Sigmoid colon (tissue), 7 donors: ENCODE measurements around the gene ADAM33. TPM values are rescaled to one million over a fixed set of nuclear protein-coding genes. Genes with fewer than 3 reads are reported as not detected.

Experiments used
- DNase-seq: peaks from one replicate; pipeline ENCODE4 v3.0.0-alpha.2; 2019
- H3K27ac ChIP-seq, 4 donors: fragments of 200-600 bp; sonication (generic); one replicate each; pipeline ENCODE4 v1.5.1; 2016 to 2019; ENCODE audit warnings: mild to moderate bottlenecking in 1 of 4
- H3K27me3 ChIP-seq, 3 donors: fragments of 200-600 bp; sonication (generic); one replicate each; pipeline ENCODE4 v1.5.1; 2019; ENCODE audit warnings: mild to moderate bottlenecking in 1 of 3
- H3K36me3 ChIP-seq, 4 donors: fragments of 200-600 bp; sonication (generic); one replicate each; pipeline ENCODE4 v1.5.1; 2016 to 2019
- H3K4me1 ChIP-seq, 4 donors: fragments of 200-600 bp; sonication (generic); one replicate each; pipeline ENCODE4 v1.5.1; 2017 to 2019
- H3K4me3 ChIP-seq, 4 donors: fragments of 200-600 bp; sonication (generic); one replicate each; pipeline ENCODE4 v1.5.1; 2017 to 2019; ENCODE audit warnings: mild to moderate bottlenecking in 2 of 4, moderate library complexity in 1 of 4
- H3K9me3 ChIP-seq, 4 donors: fragments of 200-600 bp in 3 of 4; sonication (generic) in 3 of 4; one replicate each; pipeline versions ENCODE4 v1.5.1 to v1.6.1; 2013 to 2019
- EP300 ChIP-seq, 4 donors: sonication (generic); formaldehyde crosslinking; IDR thresholded peaks; one replicate each; pipeline ENCODE4 v1.6.1; 2017; ENCODE audit warnings: antibody characterized with exemption in 4 of 4
- POLR2A ChIP-seq, 2 donors: fragments of 450-650 bp; IDR thresholded peaks; one replicate each; pipeline ENCODE4 v1.6.1; 2016; ENCODE audit warnings: antibody characterized with exemption in 2 of 2, mild to moderate bottlenecking in 2 of 2, moderate library complexity in 2 of 2
- POLR2AphosphoS5 ChIP-seq, 4 donors: sonication (generic); formaldehyde crosslinking; IDR thresholded peaks; one replicate each; pipeline ENCODE4 v1.6.1; 2017; ENCODE audit warnings: antibody characterized with exemption in 4 of 4
- WGBS, 2 donors: extraction: QIAGEN DNeasy Blood & Tissue Kit; methylation state at CpG; one replicate each; pipeline ENCODE4 v1.1.7; 2013; 5-methylcytosine and 5-hydroxymethylcytosine counted together
- intact Hi-C: fragments of 100-400 bp; cut with DNase I; formaldehyde crosslinking; loops from one replicate; pipeline ENCODE4 v1.15.1; 2023
- polyA plus RNA-seq, 3 donors: library from polyadenylated mRNA; stranded (reverse); fragments of 200-250 nt; gene quantifications; one replicate each; pipeline ENCODE4 v1.2.3, GENCODE V29; 2013
- total RNA-seq, 4 donors: library from RNA; depleted of rRNA; stranded (reverse); fragments of >200 nt; gene quantifications; one replicate each; pipeline ENCODE4 v1.1.0, GENCODE V29; 2016
- TF ChIP-seq, protein P1 (sequence below), 4 experiments: fragments of 450-650 bp in 3 of 4; fragments of 200-600 bp in 1 of 4; IDR thresholded peaks; one replicate each; pipeline ENCODE4 v1.5.1; 2016 to 2019; ENCODE audit warnings: antibody characterized with exemption in 4 of 4, mild to moderate bottlenecking in 3 of 4, moderate library complexity in 2 of 4
- donor health status: healthy with polysubstance abuse.
- donor health status: Bipolar disorder and iron deficiency.
- donor health status: healthy.

Gene ADAM33
- total and polyA plus RNA-seq, 7 donors = 0.69 to 484 (median 49.9) TPM

DNA sequence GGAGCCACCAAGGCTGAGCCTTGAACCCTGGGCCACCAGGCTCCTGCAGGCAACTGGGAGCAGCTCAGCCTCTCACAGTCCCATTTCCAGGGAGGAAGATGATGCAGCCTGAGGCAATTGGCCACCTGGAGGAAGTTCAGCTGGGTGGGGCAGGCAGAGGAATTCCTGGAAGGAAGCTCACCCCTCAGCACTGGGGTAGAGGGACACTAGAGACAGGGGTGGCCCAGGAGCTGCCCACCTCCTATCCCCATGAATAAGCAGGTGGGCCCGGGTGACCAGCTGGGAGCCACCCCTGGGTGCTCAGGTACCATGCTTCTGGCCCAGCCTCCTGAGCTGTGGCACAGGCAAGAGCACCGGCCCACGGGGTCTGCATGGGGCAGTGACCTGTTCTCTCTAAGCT lies 47.1 kb upstream of the ADAM33 start:
- 77 to 85% methylated on average over 3 of the region's 3 CpGs for WGBS, 2 donors
- Histone ChIP-seq H3K4me3 (no peak overlapping the region), H3K4me1 (peaks cover 0 to 11% (median 9%) of the 10 kb centered on the region in 4 donors), H3K27me3 (peaks cover 14 to 35% (median 16%) of the 10 kb centered on the region in 3 donors), H3K36me3 (no peaks in the 10 kb centered on the region), H3K27ac (peak overlapping the region in 1 of 4 donors; percentile 41), H3K9me3 (no peaks in the 10 kb centered on the region)
- intact Hi-C loops = no loop called here
- no peak for TF ChIP-seq POLR2AphosphoS5 (IDR thresholded peaks at IDR 0.05)
- TF ChIP-seq POLR2A (IDR thresholded peaks at IDR 0.05) = no peak
- TF ChIP-seq EP300 (IDR thresholded peaks at IDR 0.05) = no peak
- TF ChIP-seq, protein P1, sequence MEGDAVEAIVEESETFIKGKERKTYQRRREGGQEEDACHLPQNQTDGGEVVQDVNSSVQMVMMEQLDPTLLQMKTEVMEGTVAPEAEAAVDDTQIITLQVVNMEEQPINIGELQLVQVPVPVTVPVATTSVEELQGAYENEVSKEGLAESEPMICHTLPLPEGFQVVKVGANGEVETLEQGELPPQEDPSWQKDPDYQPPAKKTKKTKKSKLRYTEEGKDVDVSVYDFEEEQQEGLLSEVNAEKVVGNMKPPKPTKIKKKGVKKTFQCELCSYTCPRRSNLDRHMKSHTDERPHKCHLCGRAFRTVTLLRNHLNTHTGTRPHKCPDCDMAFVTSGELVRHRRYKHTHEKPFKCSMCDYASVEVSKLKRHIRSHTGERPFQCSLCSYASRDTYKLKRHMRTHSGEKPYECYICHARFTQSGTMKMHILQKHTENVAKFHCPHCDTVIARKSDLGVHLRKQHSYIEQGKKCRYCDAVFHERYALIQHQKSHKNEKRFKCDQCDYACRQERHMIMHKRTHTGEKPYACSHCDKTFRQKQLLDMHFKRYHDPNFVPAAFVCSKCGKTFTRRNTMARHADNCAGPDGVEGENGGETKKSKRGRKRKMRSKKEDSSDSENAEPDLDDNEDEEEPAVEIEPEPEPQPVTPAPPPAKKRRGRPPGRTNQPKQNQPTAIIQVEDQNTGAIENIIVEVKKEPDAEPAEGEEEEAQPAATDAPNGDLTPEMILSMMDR (IDR thresholded peaks at IDR 0.05) = no peak
- peak; percentile 58 for DNase-seq

GRCh38 chr20:3728354-3728753 lies 46.5 kb upstream of the ADAM33 start:
- intact Hi-C loops = no loop called here
- no peaks in the 10 kb centered on the region for H3K36me3 ChIP-seq
- H3K4me1 ChIP-seq = peaks cover 0 to 11% (median 9%) of the 10 kb centered on the region in 4 donors
- TF ChIP-seq POLR2A (IDR thresholded peaks at IDR 0.05) (no peak), POLR2AphosphoS5 (IDR thresholded peaks at IDR 0.05) (no peak), EP300 (IDR thresholded peaks at IDR 0.05) (no peak)
- TF ChIP-seq, protein P1 (IDR thresholded peaks at IDR 0.05) = no peak
- no peak overlapping the region for H3K4me3 ChIP-seq
- DNase-seq = no peak
- peaks cover 12 to 30% (median 15%) of the 10 kb centered on the region in 3 donors for H3K27me3 ChIP-seq
- WGBS, 2 donors = 71 to 90% methylated on average over 5 of the region's 5 CpGs
- peak overlapping the region in 2 of 4 donors; percentile 41 to 51 for H3K27ac ChIP-seq
- H3K9me3 ChIP-seq = no peaks in the 10 kb centered on the region

DNA sequence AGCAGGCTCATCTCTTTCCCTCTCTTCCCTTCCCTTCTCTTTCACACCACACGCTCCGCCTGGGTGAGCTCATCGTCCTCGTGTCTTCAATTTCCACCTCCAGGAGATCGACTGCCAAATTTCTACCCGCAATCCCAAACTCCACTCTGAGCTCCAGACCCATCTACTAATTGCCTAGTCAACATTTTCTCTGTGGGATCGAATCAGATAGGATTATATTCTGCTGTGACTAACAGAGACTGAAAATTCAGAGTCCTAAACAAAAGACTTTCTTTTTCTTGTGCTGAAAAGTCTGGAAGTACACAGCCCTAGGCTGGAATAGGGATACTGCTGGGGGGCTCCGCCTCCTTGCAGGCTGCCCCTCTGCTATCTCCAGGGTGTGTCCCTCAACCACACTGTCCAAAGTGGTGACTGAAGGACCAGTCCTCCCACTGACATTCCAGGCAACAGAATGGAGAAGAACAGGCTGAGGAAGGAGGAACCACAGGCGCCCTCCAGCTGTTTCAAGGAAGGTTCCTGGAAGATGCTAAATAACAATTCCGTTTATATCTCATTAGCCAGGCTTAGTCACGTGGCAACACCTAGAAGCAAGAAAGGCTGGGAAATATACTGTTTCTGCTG lies 45.7 kb upstream of the ADAM33 start:
- H3K4me3 ChIP-seq = peak overlapping the region in 1 of 4 donors; percentile 11
- intact Hi-C loops = no loop called here
- H3K4me1 ChIP-seq = peaks cover 0 to 11% (median 7%) of the 10 kb centered on the region in 4 donors
- H3K9me3 ChIP-seq = no peaks in the 10 kb centered on the region
- 29 to 52% methylated on average over 11 of the region's 11 CpGs for WGBS, 2 donors
- H3K27ac ChIP-seq = peak overlapping the region in 3 of 4 donors; percentile 25 to 51 (median 41)
- TF ChIP-seq, protein P1 (IDR thresholded peaks at IDR 0.05) = no peak
- TF ChIP-seq POLR2AphosphoS5 (IDR thresholded peaks at IDR 0.05) (no peak), POLR2A (IDR thresholded peaks at IDR 0.05) (no peak), EP300 (IDR thresholded peaks at IDR 0.05) (no peak)
- H3K36me3 ChIP-seq = no peaks in the 10 kb centered on the region
- DNase-seq = peak; percentile 84
- H3K27me3 ChIP-seq = peaks cover 4 to 21% (median 7%) of the 10 kb centered on the region in 3 donors

DNA sequence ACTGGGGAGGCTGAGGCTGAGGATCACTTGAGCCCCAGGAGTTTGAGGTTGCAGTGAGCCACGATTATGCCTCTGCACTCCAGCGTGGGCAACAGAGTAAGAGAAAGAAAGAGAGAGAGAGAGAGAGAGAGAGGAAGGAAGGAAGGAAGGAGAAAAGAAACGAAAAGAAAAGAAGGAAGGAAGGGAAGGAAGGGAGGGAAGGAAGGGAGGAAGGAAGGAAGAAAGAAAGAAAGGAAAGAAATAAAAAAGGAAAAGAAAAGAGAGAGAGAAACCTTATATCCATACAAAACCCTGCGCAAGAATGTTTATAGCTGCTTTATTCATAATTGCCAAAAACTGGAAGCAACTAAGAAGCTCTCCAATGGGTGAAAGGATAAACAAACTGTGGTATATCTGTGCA lies 42.5 kb upstream of the ADAM33 start:
- Histone ChIP-seq H3K27me3 (peaks cover 0 to 7% (median 0%) of the 10 kb centered on the region in 3 donors), H3K9me3 (no peaks in the 10 kb centered on the region), H3K27ac (no peak overlapping the region), H3K4me3 (no peak overlapping the region), H3K4me1 (peaks cover 0 to 7% (median 3%) of the 10 kb centered on the region in 4 donors), H3K36me3 (no peaks in the 10 kb centered on the region)
- TF ChIP-seq, protein P1 (IDR thresholded peaks at IDR 0.05) = no peak
- TF ChIP-seq POLR2AphosphoS5 (IDR thresholded peaks at IDR 0.05) (no peak), EP300 (IDR thresholded peaks at IDR 0.05) (no peak), POLR2A (IDR thresholded peaks at IDR 0.05) (no peak)
- intact Hi-C loops = no loop called here
- DNase-seq = no peak
- 67 to 74% methylated on average over 4 of the region's 4 CpGs for WGBS, 2 donors
